SK-N-DZ (cell line): ENCODE results near the gene MPP3.
"Not testable (repeated sequence)": the region's sequence is repeated elsewhere in the genome, so short reads cannot be mapped to it uniquely, and the experiment has no call there.

Source experiments
- DNase-seq: peaks from one replicate; pipeline ENCODE4 v3.0.0-alpha.2; 2015; ENCODE audit warnings: low spot score

Gene MPP3

GRCh38 chr17:43808076-43808475 is 24.9 kb downstream of the MPP3 start:
- no peak for DNase-seq

GRCh38 chr17:43805117-43805516 is 27.8 kb downstream of the MPP3 start:
- DNase-seq, result no peak

- no peak for DNase-seq
Observed at GRCh38 chr17:43803758-43804157, 29.2 kb downstream of the MPP3 start.

GRCh38 chr17:43801844-43802243 is 31.1 kb downstream of the MPP3 start:
- no peak for DNase-seq

GRCh38 chr17:43800736-43801135 is 32.2 kb downstream of the MPP3 start:
- DNase-seq, result no peak

- no peak for DNase-seq
Observed at GRCh38 chr17:43799047-43799446, 33.9 kb downstream of the MPP3 start.

GRCh38 chr17:43798024-43798423 is 34.9 kb downstream of the MPP3 start:
- DNase-seq, result not testable (repeated sequence)

- DNase-seq, result not testable (repeated sequence)
Observed at GRCh38 chr17:43792668-43793067, 40.3 kb downstream of the MPP3 start.

GRCh38 chr17:43791589-43791988 is 41.4 kb downstream of the MPP3 start:
- peak; percentile 61 for DNase-seq

GRCh38 chr17:43790311-43790940 is 42.5 kb downstream of the MPP3 start:
- no peak for DNase-seq

- no peak for DNase-seq
Observed at GRCh38 chr17:43789482-43789881, 43.5 kb downstream of the MPP3 start.

GRCh38 chr17:43788540-43788939 is 44.4 kb downstream of the MPP3 start:
- no peak for DNase-seq

- DNase-seq, result no peak
Observed at GRCh38 chr17:43787728-43788127, 45.2 kb downstream of the MPP3 start.

GRCh38 chr17:43784628-43785101 is 48.3 kb downstream of the MPP3 start:
- no peak for DNase-seq

GRCh38 chr17:43784068-43784467 is 48.9 kb downstream of the MPP3 start:
- DNase-seq, result no peak

- DNase-seq, result no peak
Observed at GRCh38 chr17:43782913-43783680, 49.8 kb downstream of the MPP3 start.

- DNase-seq, result no peak
Observed at GRCh38 chr17:43780135-43780534, 52.8 kb downstream of the MPP3 start, which contains the start of gene CFAP97D1. Gene CFAP97D1 (plus strand): TSS chr17:43780435. CDS start chr17:43780463, 28 bp downstream.

- DNase-seq, result peak; percentile 62
Observed at GRCh38 chr17:43779145-43780125, 53.5 kb downstream of the MPP3 start.

GRCh38 chr17:43778337-43779144 is 54.4 kb downstream of the MPP3 start, which contains the start of gene DUSP3:
Gene DUSP3 (minus strand): TSS chr17:43778977. CDS start chr17:43778924, 53 bp downstream.
- DNase-seq, result peak; percentile 81
